Peyer's patch (tissue), 4 donors: Measurements from ENCODE around the gene SLC6A6.

Experiments used
- POLR2A ChIP-seq, 2 donors: fragments of 450-650 bp; IDR thresholded peaks; one replicate each; pipeline ENCODE4 v1.5.1; 2017; ENCODE audit warnings: antibody characterized with exemption in 2 of 2, mild to moderate bottlenecking in 2 of 2, moderate library complexity in 2 of 2
- TF ChIP-seq, protein P1 (sequence below), 6 experiments: fragments of 450-650 bp in 4 of 6; fragments of 200-600 bp in 2 of 6; sonication (generic) in 1 of 6; IDR thresholded peaks; one replicate each; pipeline ENCODE4 v1.5.1; 2017 to 2019; ENCODE audit warnings: antibody characterized with exemption in 6 of 6, mild to moderate bottlenecking in 3 of 6, moderate library complexity in 1 of 6

DNA sequence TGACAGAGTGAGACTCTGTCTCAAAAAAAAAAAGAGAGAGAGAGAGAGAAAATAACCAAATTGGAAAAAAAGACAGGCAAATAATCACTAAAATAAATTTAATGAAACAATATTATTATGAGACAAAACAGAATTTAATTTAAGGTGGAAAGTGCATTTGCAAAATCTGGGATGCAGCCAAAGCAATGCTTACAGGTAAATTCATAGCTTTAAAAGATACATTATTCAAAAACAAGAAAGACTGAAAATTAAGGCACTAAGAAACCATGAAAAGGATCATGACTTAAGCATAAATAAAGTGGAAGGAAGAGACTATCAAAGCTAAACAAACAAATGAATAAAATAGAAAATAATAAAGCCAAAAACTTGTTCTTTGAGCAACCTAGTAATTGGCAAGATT, 100.1 kb downstream of the SLC6A6 start:
- TF ChIP-seq, protein P1, sequence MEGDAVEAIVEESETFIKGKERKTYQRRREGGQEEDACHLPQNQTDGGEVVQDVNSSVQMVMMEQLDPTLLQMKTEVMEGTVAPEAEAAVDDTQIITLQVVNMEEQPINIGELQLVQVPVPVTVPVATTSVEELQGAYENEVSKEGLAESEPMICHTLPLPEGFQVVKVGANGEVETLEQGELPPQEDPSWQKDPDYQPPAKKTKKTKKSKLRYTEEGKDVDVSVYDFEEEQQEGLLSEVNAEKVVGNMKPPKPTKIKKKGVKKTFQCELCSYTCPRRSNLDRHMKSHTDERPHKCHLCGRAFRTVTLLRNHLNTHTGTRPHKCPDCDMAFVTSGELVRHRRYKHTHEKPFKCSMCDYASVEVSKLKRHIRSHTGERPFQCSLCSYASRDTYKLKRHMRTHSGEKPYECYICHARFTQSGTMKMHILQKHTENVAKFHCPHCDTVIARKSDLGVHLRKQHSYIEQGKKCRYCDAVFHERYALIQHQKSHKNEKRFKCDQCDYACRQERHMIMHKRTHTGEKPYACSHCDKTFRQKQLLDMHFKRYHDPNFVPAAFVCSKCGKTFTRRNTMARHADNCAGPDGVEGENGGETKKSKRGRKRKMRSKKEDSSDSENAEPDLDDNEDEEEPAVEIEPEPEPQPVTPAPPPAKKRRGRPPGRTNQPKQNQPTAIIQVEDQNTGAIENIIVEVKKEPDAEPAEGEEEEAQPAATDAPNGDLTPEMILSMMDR (IDR thresholded peaks at IDR 0.05) = no peak
- no peak for TF ChIP-seq POLR2A (IDR thresholded peaks at IDR 0.05)
